GM18508 (cell line): ENCODE measurements around the gene LRCH1.

ENCODE experiments used
- ATAC-seq: cut with Tn5 transposase; IDR thresholded peaks from one replicate; pipeline ENCODE4 v1.9.1; 2021; ENCODE audit warnings: moderate number of reproducible peaks; ENCODE audit not compliant: insufficient read depth, unreplicated experiment

Gene LRCH1

DNA sequence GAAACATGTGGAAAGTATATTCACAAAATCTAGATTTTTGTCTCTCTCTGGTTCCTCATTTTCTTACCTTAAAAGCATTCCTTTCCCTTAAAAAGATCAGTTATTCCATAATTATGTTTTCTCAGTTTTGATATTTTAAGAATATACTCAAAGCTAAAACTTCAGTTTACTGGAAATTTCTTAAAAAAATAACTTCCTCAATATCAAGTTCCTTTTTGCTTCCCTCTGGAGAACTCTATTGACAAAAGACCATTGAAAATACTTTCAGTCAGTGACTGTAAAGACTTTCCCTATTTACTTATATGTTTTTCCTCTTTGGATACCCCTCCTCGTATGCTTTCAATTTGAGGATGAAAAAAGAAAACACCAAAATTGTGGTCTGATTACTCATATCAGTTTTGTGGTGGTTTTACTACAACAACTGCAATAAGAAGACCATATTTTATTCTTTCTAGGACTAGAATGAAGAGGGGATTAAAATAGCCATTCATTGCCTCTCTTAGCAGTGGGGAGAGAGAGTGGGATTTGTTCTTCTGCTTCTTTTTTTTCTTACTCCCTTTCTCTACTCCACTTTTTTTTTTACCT, 130.8 kb downstream of the LRCH1 start:
- ATAC-seq, result no peak

DNA sequence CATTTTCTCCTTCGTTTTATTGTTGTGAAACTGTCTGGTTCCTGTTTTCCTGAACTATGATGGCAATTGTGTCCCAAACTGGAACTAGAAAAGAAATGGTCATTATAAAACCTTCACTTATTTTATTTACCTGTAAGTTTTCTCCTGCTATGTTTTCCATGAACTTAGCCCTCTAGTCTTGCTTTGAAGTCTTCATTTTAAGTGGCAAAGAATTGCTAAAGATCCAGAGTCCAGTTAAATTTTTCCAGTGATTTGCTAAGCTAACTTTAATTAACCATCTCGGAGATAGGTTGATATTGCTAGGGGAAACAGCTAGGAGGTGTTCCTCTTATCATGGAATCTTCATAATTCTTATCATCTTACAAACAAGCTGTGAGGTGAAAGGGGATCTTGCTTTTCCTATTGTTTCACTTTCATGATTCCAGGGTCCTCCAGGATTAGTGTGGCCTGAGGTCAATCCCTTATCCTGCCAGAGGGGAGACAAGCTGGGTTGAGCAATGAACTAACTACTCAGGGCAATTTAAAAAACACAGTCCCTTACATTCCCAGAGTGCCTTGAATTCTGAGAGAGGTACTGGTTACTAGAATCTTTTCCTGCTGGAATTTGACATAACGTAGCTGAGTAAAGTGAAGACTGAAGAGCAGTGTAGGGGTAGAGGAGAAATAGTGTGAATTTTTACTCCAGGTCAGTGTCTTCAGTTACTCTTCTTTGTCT, 131.5 kb downstream of the LRCH1 start:
- no peak for ATAC-seq

GRCh38 chr13:46685006-46685730, 132.2 kb downstream of the LRCH1 start:
- ATAC-seq, result no peak

DNA sequence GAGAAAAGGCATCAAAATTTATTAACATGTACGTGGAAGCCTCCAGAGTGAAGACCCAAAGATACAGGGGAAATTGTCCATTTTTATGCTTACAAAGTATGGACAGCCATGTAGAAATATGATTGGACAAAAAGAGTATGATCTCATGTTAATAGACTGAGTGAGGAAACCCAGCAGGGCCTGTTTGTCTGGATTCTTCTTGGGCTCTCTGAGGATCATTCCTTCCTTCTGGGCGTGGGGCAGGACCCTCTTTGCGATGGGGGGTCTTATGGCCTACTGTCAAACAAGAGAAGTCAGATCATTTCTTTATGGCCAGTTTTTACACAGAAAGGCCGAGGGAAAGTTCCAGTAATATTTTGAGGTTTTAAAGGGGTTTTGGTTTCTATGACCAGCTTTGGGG, 133.2 kb downstream of the LRCH1 start:
- ATAC-seq, result no peak

DNA sequence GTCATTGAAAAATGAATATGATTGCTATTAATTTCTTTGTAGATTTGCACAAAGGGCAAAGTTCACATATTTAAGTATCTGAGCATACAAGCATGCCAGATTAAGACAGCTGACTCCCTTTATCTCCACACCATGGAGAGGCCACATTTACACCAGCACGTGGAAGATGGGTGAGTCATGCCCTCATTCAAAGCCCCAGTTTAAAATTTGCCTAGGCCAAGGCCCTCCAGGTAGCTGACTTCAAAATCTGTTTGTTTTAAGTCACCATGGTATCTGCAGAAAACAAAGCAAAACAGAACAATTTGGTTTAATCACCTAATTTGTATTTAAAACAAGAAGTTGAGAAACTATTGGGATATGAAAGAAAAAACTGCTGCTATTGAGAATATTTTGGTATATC, 134.8 kb downstream of the LRCH1 start:
- ATAC-seq, result no peak

GRCh38 chr13:46688306-46688705, 135.3 kb downstream of the LRCH1 start:
- no peak for ATAC-seq

GRCh38 chr13:46698014-46698413, 145.0 kb downstream of the LRCH1 start:
- no peak for ATAC-seq

DNA sequence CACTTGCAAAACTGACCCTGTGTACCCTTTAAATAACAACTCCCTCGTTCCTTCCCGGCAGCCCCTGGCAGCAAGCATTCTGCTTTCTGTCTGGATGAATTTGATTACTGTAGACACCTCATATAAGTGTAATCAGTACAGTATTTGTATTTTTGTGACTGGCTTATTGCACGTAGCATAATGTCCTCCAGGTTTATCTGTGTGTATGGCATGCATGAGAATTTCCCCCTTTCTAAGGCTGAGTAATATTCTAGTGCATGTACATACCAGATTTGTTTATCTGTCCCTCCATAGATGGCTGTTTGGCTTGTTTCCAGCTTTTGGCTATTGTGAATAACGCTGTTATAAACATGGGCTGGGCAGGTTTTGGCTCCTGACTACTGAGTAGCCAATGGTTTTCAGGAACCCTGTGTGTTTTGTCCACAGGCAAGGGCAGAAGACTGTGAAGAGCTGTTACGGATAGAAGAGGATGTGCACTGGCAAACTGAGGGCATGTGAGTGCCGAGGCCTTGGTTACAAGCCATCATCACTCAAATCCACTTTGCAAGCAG, 146.0 kb downstream of the LRCH1 start:
- no peak for ATAC-seq

- ATAC-seq, result no peak
Measured at GRCh38 chr13:46712524-46712923, 159.6 kb downstream of the LRCH1 start.

DNA sequence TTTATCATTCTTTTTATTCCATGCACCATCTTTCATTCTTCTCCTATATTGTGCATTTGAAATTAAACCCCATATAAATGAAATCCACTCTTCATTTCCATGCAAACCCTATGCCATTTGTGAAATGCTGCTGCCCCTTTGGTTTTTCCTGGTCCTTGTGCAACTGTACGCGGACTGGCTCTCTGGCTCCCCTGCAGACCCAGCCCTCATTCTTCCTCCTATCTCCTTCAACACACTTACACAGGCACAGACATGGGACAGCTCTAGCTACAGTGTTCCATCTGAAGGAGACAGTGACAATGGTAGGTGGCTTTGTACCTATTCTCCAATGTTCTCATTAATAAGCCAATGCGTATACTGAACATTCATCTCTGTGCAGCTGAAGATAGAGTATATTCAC, 162.4 kb downstream of the LRCH1 start:
- ATAC-seq, result no peak

- ATAC-seq, result no peak
Measured at GRCh38 chr13:46716821-46717220, 163.9 kb downstream of the LRCH1 start.

DNA sequence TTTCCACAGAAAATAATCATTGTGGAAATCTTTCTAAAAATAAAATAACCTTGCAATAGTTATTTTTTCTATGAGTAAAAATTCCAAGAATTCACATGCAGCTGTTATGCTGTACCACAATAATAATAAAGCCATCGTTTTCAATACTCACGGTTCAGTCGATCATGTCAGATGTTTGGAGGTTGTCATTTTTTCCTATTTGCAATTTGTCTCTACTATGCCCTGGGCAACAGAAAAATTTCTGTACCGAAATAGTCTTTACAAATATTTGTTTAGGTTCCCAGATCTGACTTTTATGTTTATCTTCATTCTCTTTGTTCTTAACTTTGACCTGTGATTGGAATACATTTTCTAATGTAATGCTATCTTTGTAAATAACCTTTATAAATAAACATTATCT, 164.3 kb downstream of the LRCH1 start:
- ATAC-seq, result no peak

DNA sequence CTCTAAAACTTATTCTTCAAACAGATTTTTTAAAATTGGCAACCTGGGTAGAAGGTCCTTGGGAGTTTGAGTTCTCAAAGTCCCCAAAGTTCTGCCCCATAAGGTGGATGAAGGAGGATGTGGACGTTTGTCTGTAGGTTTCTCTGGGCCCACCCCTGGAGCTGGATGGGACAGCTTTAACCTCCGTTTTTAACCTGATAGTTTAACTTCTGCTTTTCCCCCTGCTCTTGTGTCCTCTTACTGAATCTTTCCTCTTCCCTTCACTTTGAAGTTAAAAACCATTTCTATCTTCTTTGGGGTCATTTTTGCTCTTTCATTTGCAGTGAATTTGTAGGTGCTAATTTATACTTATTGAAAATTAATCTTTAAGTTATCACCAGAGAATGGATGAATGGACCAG, 164.9 kb downstream of the LRCH1 start:
- ATAC-seq, result no peak

DNA sequence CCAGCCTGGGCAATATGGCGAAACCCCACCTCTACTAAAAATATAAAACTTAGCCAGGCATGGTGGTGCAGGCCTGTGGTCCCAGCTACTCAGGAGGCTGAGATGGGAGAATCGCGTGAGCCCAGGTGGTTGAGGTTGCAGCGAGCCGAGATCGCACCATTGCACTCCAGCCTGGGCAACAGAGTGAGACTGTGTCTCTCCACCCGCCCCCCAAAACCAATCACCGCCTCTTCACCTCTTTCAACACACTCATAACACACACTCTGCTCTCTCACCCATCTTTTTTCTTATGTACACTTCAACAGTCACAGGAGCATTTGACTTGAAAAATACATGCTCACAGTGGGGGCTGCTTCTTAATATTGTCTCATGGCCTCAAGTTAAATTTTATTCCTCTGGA, 167.2 kb downstream of the LRCH1 start:
- ATAC-seq, result no peak

GRCh38 chr13:46721054-46721453, 168.1 kb downstream of the LRCH1 start:
- ATAC-seq, result no peak

GRCh38 chr13:46726347-46726746, 173.4 kb downstream of the LRCH1 start:
- ATAC-seq, result no peak

DNA sequence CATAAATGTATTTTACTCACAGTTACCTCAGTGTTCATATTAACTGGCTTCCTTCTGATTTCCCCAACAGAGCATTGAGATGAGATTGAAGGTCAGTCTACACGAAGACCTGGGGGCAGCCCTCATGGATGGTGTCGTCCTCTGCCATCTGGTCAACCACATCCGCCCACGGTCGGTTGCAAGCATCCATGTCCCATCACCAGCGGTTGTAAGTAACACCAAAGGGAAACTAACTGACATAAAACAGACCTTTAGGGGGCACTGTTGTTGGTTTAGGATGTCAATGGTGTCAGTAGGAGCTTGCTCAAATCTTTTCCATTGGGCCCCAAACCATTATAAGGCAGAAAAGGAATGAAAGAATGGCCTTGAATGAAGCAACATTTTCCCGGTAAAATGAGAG, 175.8 kb downstream of the LRCH1 start:
- no peak for ATAC-seq

DNA sequence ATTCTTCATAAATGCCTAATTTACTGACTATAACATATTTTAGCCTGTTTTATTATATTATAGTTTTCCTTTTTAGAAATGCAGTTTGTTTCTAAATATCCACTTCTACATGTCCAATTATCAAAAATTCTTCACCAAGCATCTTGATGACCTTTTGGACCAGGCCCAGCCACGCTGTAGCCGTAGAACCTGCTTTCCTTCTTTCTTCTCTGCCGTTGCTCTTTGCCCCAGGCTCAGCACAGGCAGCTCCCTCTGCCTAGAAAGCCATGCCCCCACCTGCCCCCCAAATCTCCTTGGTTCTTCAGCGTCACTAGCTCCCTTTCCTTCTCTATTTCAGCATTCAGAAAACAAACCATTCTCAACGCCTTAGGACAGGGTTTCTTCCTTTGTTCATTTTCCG, 178.6 kb downstream of the LRCH1 start:
- ATAC-seq, result no peak

DNA sequence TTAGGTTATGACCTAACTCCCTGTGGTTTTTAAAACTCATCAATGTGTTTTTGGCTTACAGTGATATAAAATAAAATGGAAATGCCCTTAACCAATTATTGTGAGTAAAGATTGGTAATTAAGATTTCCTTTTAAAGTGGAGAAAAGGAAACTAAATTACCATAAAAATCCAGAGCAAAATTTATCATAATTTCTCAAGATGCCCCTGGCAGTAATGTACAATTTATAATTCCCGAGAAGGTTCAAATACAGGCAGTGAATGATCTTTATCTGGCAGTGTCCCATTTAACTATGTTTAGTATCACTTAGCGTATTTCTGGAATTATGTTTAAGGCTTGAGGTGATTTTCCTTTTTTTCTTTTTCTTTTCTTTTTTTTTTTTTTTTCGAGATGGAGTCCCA, 182.5 kb downstream of the LRCH1 start:
- no peak for ATAC-seq

DNA sequence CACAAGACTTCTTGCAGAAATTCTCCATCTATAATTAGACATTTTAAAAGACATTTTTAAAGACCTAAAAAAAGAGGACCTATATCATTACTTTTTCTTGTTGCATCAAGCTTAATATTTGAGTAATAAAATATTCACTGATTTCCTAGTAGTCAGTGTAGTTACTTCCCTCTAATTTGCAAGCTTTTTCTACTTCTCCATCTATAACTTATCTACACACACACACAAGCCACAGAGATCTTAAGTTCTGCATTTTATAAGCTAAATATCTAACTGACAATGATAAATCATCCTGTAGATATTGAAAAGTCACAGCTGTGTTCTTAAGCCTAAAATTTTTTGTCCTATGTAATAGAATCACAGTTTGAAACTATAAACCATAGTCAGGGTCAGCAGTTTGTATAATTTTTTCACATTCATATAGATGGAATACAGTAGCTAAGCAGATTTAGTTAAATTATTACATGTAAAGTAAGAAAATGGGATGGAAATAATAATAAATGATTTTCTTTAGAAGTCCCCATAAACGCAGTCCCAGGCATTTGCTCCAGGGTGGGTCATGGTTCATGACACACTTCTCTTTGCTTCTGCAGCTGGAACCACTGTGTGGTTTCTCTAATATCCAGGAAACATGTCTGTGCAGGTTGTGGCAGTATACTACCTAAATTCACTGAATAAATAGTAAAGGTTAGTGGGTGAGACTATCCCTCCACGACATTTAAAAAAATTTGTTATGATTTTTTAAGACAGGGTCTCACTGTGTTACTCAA, 183.8 kb downstream of the LRCH1 start:
- ATAC-seq, result no peak

GRCh38 chr13:46738055-46738454, 185.1 kb downstream of the LRCH1 start:
- ATAC-seq, result no peak
